Measurements from ENCODE around the gene CALB2.

DNA sequence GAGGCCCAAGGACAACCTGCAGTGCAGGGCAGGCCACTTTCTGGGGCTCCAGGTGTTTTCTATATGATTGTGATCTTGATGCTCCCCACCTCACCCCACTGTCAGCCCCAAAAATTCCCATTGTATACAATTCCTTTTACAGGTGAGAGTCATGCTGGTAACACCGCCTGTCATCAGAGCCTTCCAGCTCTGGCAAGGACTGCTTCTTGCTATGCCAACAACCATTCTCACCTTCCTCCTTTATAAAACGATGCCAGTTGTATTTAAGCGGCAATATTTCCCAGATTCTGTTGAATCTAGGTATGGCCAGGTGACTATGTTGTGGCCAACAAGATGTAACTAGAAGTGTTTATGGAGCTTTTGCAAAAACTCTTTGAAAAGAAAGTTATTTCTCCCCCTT is 30.4 kb upstream of the CALB2 start:
- TF ChIP-seq, protein P1, sequence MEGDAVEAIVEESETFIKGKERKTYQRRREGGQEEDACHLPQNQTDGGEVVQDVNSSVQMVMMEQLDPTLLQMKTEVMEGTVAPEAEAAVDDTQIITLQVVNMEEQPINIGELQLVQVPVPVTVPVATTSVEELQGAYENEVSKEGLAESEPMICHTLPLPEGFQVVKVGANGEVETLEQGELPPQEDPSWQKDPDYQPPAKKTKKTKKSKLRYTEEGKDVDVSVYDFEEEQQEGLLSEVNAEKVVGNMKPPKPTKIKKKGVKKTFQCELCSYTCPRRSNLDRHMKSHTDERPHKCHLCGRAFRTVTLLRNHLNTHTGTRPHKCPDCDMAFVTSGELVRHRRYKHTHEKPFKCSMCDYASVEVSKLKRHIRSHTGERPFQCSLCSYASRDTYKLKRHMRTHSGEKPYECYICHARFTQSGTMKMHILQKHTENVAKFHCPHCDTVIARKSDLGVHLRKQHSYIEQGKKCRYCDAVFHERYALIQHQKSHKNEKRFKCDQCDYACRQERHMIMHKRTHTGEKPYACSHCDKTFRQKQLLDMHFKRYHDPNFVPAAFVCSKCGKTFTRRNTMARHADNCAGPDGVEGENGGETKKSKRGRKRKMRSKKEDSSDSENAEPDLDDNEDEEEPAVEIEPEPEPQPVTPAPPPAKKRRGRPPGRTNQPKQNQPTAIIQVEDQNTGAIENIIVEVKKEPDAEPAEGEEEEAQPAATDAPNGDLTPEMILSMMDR (conservative IDR thresholded peaks at IDR 0.05; ENCODE audit: low read length): no peak
- TF ChIP-seq EZH2phosphoT487 (IDR thresholded peaks at IDR 0.05; ENCODE audit: borderline replicate concordance): no peak

Measured in Loucy (cell line).